SIG-M5 (cell line): ENCODE data around the gene GNG14.
A peak's percentile ranks its signal among the peaks of the same experiment; 100 is the strongest.
"Not testable (repeated sequence)": the region's sequence is repeated elsewhere in the genome, so short reads cannot be mapped to it uniquely, and the experiment has no call there.

ENCODE experiments used
- DNase-seq: peaks from one replicate; lab custom pipeline; 2025; lab: John Stamatoyannopoulos, UW

The GNG14 gene

DNA sequence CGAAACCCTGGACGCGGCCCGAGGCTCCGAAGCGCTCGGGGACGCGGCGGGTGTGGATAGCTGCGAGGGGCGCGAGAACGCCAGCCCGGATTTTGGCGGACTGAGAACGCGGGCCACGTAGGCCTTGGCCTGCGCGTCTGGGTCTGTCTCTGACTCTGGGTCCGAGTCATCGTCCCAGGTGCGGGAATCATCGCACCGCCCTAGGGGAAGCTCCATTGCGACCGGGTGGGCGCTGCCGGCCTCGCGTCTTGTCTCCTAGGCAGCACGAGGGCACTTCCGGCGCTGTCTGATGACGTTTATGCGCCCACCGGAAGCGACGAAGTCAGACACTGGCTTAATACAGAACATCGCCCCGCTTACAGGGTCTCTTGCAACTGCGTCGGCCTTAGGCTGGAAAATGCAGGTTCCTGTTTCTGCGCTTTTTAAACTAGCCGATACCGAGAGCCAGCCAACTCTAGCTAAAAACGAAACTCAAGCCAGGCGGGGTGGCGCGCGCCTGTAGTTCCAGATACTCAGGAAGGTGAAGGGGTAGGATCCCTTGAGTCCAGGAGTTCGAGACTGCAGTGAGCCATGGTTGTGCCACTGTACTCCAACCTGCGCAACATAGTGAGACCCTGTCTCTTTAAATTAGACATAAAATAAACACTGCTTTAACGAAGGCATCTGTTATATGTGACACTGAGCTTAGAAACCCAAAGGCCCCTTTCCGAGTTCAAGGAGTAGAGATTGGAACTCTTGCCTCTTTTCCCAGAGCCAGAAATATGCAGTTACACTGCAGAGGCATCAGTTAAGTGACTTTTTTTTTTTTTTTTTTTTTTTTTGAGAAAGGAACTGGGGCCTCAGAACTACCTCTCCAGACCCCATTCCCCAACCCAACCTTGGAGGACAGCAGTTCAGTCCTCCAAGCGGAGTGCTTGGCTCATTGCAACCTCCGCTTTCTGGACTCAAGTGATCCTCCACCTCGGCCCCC, 8.9 kb downstream of the GNG14 start, which contains the start of gene FBXW9:
TSS of gene FBXW9 (minus strand) at position 266 of the 970 bp plus-strand sequence. CDS start at position 216, 50 bp downstream.
- peak; percentile 87 for DNase-seq

DNA sequence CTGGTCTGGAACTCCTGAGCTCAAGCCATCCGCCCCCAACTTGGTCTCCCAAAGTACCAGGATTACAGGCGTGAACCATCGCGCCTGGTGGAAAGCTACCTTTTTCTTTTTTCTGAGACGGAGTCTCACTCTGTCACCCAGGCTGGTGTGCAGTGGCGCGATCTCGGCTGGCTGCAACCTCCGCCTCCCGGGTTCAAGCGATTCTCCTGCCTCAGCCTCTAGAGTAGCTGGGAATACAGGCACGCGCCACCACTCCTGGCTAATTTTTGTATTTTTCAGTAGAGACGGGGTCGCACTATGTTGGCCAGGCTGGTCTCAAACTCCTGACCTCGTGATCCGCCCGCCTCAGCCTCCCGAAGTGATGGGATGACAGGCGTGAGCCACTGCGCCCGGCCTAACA, 9.6 kb downstream of the GNG14 start:
- not testable (repeated sequence) for DNase-seq

DNA sequence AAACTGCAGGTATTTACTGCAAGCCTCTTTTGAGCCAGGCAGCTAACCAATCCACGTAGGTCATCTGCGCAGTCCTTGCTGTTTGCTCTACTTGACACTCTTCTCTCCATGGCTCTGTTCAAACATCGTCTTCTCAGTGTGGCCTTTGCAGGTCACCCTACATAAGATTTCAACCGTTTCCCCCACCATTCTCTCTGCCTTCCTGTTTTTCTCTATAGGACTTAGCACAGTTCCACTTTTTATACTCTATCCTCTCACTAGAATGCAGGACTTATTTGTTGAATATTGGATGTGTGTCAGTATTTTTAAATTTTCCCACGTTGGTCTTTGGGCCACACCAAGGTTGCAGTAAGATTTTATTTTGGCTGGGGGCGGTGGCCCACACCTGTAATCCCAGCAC, 10.3 kb downstream of the GNG14 start:
- no peak for DNase-seq

DNA sequence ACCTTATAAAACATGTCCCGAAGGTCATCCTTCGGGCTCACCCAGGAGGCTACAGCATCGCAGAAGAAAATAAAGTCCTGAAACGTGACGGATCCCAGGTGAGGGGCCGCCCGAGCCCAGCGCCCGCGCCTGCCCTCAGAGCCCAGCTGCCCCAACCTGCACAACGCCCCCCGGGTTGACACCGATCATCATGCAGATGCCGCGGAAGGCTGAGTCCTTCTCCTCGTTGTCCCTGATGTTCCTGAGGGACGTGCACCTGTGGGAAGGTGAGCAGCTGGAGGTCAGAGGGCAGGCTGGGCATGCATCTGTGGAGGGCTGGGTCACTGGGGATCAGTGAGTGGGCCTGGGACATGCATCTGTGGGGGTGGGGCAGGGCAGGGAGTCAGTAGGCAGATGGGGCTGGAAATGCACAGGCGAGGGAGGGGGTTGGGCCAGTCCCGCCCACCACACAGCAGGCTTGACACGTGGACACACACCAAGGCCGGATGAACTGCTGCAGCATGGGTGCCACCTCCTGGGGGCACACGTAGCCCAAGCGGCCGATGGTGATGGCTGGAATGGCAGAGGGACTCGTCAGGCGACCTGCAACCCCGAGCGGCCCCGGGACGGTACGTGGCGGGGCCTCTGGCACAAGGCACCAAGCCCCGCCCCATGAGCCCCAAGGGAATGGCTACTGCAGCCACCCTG, 13.9 kb downstream of the GNG14 start:
- no peak for DNase-seq

DNA sequence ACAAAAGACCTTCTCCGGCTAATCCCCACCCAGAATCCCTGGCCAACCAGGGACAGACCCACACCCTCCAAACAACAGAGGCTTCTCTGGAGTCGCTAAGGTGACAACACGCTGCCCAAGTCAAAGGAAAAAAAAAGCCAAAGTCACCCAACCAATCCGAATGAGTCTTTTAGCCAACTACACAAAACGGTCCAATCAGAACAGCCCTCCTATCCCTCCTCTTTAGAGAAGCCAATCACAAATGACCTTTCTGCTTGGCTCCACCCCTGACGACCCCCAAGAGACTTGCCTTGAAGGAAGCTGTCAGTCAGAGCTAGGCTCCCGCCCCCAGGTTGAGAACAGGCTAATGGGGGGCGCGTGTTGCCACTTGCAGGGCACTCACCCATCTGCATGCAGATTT, 15.2 kb downstream of the GNG14 start:
- DNase-seq = no peak

DNA sequence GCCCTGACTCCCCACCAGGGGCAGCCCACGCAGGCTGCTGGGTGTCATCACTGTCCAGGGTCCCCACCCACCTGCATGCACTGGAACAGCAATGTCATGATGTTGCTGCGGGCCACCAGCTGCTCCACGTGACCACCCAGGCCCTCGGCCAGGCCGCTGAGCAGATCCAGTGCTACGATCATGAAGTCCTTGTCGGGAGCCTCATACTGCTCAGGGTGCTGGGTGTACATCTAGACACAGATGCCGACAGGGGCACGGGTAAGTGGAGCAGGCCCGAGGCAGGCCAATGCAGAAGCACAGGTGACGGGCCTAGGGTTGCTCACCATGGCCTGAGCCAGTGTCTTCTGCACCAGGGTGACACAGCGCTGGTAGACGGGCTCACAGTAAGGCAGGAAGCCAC, 17.4 kb downstream of the GNG14 start:
- no peak for DNase-seq

DNA sequence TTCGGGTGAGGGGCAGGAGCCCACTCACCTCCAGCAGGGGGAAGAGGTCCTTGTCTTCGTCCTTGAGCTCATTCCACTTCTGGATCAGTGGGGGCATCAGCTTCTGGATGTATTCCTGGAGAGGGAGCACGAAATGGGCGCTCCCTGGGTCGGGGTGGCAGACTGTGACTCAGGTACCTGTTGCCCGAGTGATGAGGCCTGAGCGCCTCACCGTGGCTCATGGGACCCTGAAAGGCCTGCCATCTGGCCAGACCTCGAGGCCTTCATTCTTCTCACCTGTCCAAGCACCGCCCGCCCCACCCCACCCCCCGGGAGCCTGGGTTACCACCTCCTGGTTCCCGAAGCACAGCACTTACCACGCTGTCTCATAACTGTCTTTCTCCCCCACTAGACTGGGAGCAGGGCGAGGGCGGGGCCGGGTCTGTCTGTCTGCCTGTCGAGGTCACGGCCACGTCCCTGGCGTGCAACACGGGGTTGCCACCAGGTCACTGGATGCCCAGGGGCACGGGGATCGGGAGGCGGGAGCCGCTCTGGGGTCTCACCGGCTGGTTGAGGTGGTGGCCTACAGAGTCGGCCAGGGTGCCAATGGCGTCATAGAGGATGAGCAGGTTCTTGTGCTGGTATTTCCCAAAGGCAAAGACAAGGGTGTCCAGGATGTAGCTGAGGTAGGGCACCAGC, 18.0 kb downstream of the GNG14 start:
- no peak for DNase-seq

DNA sequence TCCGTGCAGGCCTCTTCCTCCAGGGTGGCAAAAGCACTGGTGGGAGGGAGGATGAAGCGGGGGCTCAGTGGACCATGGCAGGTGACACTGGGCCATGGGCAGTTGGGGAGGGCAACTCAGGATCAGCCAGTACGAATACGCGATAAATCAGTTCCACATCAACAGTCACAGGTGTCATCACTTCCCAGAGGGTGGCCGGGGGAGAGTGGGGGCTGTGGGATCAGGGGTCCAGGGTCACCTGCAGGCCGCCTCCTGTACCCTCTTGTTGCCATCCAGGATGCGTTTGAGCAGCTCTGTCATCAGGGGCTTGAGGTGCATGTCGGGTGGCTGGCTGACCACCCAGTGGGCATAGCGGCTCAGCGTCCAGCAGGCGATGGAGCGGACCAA, 18.5 kb downstream of the GNG14 start:
- DNase-seq = no peak

DNA sequence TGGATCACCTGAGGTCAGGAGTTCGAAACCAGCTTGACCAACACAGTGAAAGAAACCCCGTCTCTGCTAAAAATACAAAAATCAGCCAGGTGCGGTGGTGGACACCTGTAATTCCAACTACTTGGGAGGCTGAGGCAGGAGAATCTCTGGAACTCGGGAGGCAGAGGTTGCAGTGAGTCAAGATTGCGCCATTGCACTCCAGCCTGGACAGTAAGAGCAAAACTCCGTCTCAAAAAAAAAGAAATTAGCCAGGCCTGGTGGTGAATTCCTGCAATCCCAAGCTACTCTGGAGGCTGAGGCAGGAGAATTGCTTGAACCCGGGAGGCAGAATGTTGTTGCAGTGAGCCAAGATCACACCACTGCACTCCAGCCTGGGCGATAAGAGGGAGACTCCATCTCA, 20.8 kb downstream of the GNG14 start:
- no peak for DNase-seq

DNA sequence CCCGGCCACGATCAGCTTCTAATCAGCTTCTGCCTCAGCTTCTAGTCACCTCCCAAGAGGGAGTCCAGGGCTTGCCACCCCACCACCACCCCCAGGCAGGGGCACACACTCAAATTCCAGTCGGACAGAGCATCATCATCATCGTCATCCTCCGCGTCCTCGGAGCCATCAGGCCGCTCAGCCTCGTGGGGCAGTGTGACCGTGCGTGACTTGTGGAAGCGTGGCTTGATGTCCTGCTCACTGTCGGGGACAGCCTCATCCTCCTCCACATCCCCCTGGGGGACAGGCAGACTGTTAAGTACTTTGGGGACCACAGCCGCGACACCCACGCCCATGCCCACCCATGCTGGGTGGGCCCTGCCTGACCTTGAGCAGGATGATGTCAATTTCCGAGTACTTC, 23.4 kb downstream of the GNG14 start:
- DNase-seq = no peak

DNA sequence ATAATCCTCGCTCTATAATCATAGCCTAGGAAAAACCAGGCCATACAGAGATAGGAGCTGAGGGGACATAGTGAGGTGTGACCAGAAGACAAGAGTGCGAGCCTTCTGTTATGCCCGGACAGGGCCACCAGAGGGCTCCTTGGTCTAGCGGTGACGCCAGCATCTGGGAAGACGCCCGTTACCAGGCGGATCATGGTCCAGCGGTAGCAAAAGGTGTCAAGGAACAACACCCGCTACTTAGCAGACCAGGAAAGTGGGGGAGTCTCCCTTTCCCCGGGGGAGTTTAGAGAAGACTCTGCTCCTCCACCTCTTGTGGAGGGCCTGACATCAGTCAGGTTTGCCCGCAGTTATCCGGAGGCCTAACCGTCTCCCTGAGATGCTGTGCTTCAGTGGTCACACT, 24.3 kb downstream of the GNG14 start:
- not testable (repeated sequence) for DNase-seq

DNA sequence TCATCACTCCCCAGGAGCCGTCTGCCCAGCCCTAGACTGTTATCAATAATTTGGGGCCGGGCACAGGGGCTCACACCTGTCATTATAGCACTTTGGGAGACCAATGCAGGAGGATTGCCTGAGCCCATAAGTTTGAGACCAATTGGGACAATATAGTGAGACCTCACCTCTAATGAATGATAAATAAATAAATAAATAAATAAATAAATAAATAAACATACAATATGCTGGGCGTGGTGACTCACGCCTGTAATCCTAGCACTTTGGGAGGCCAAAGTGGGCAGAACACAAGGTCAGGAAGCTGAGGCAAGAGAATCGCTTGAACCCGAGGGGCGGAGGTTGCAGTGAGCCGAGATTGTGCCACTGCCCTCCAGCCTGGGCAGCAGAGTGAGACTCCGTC, 25.5 kb downstream of the GNG14 start:
- not testable (repeated sequence) for DNase-seq

DNA sequence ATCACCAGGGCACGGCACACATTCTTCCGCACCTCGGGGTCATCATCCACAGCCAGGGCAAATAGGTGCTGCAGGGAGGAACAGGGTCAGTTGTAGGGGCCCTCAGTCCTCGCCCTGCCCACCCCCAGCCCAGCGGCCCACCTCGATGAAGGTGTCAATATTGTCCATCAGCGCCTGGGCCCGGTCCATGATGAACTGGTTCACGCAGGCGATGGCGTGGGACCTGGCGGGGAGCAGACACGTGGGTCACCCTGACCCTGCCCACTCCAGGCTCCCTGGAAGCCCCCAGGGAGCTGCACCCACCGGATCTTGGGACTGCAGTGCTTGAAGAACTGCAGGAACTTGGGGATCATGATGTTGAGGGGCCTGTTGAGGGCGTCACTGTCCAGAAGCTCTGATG, 27.3 kb downstream of the GNG14 start:
- DNase-seq = no peak

DNA sequence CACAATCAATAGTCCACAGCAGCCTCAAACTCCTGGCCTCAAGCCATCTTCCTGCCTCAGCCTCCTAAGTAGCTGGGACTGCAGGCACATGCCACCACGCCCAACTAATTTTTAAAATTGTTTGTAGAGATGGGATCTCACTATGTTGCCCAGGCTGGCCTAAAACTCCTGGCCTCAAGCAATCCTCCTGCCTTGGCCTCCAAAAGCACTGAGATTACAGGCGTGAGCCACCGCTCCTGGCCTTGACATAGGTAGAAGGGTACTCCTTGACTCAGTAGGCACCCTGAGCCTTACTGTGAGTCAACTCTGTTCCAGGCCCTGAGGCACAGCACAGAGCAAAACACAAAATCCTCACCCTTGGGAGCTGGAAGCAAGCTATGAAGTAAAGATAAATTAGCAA, 28.1 kb downstream of the GNG14 start:
- DNase-seq = no peak

DNA sequence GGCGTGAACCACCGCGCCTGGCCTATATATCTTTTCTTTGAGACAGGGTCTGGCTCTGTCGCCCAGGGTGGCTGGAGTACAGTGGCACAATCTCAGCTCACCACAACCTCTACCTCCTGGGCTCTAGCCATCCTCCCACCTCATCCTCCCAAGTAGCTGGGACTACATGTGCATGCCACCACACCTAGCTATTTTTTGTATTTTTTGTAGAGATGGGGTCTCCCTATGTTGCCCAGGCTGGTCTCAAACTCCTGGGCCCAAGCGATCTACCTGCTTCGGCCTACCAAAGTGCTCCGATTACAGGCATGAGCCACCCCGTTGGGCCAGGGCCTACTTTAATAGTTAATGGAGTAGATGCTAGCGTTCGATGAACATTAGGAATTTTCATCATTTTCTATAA, 32.5 kb downstream of the GNG14 start:
- no peak for DNase-seq

DNA sequence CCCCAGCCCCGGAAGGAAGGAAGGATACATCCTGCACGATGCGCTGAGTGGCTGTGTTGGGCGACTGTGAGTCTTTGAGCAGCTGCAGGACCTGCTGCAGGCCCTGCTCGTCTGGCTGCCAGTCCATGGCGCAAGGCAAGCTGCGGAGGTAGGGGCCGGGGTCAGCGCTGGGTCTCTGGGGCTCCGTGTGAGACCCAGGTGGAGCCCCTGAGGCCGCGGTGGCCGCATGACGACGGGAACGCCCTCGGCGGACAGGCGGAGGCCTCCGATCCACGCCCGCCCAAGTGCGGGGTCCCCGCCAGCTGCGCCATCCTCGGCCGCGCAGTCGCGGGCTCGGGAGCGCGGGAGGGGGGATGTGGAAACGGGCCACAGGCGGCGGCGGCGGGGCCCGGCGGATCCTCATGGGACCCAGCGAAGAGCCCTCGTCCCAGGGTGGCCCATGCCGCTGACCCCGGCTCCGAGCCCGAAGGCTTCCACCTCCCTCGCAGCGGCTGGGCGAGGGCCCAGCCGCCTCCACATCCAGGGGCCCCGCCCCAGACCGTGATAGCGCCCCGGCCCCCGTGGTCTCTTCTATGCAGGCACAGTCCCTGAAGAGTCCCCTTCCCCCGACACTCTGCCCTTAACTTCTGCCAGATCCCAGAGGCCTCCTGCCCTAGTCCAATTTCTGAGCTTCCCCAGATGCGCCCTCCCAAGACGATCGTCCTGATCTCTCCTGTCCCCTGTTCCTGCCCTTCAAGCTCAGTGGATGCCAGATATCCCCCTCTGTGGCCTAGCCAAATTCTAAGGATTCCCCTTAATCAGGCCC, 33.3 kb downstream of the GNG14 start:
- no peak for DNase-seq

DNA sequence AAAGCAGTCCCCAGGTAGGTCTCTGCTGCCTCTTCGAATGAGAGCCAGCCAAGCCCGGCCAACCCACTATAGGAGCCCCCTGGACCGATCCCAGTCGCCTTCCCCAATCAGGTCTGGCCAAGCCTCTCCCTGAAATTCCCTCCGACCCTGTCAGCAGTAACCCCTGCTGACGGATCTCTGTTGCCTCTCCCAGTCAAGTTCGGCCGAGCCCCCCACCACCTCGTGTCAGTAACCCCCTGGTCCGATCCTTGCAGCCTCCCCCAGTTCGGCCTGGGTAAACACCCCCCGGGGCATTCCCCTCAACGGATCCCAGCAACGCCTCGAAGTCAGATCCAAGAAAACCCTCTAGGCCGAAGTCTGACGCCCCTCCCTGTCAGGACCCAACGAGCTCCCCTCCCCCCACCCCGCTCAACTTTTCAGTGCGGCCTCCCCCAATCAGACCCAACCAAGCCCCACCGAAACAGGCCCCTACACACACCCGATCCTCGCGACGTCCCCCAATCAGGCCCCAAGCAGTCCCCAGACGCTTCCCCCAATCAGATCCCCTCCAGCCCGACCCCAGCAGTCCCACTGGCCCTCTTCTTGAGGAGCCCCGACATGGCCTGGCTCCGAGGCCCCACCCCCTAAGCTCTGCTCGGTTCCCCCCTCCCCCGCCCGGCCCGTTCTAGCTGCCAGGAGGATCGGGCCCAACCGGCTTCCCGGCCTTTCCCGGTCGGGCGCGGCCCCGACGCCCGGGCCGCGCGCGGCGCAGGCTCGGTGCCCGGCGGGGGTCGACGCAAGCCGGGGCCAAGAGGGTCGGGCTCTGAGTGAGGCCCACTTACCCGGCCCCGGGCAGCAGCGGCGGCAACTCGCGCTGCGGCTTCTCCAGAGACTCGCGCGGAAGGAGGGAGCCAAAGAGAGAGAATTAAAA, 34.1 kb downstream of the GNG14 start:
- no peak for DNase-seq

DNA sequence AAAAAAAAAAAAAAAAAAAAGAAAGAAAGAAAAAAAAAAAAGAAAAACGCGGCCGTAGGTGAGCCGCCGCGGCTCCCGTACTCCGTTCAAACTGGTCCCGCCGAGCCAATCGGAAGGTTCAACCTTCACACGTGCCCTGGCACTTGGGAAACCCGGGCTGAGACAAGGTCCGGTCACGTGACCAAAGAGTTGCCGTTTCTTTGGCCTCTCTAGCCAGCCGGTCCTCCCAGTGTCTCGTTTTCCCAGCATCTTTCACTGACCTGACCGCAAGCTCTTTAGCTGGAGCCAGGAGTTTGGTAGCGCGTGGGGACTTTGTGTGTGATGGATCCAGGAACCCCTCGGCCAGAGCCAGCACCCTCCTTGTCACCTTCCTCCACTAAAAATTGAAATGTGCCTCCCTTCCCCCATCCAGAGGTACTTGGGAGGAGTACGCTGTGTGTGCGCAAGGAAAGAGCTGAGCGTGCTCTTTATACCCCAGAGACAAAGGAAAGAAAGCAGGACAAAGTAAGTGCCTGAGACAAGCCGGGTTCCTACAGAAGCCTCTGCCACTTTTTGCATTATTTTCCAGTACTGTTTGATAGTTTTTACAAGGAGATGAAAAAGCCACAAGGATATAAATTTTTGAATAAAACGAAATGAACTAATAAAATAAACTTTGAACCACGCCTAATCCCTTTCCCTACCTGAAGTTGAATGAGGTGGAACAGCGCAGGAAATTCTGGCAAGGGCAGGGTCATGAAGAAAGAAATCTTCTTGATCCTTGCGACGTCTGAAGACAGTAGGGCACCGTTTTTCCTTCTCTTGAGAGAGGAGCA, 35.0 kb downstream of the GNG14 start:
- DNase-seq = peak; percentile 73

DNA sequence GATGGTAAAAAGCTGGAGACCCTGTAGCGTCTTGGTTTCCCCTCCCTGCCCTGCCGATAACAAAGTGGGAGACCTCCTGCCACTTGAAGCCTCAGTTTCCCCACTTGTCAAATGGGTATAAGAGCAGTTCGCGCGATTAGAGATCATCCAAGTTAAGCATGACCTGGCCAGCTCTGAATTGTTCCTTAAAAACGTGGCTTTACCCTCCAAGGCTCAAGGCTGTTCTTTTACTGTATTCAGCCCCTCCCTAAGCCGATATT, 35.5 kb downstream of the GNG14 start:
- DNase-seq = no peak
